Natural killer cell (primary cell): ENCODE results near the gene IQGAP3. TPM values are rescaled to one million over a fixed set of nuclear protein-coding genes. Genes with fewer than 3 reads are reported as not detected.

ENCODE experiments used
- ATAC-seq, 3 donors: fragments of 150-1000 bp in 2 of 3; fragments of 200-7000 bp in 1 of 3; cut with Tn5 transposase; 1 replicate in 1 of 3; 2 replicates in 2 of 3; pipeline ENCODE4 v1.10.0; 2021; ENCODE audit warnings: mild to moderate bottlenecking in 2 of 3, moderate library complexity in 2 of 3
- DNase-seq, 2 donors: peaks; one replicate each; pipeline versions ENCODE4 v3.0.0 to v3.0.0-alpha.2; 2013 to 2021; ENCODE audit warnings: mixed read lengths in 1 of 2
- H3K27ac ChIP-seq: one replicate; pipeline ENCODE4 v1.5.1; 2013; ENCODE audit warnings: mild to moderate bottlenecking, low read length
- H3K27me3 ChIP-seq: one replicate; pipeline ENCODE4 v1.6.1; 2013; ENCODE audit warnings: low read length; ENCODE audit not compliant: control insufficient read depth, insufficient read depth
- H3K36me3 ChIP-seq: one replicate; pipeline ENCODE4 v1.6.1; 2013; ENCODE audit warnings: low read length; ENCODE audit not compliant: control insufficient read depth, insufficient read depth
- H3K4me1 ChIP-seq: one replicate; pipeline ENCODE4 v1.6.1; 2013; ENCODE audit warnings: low read length; ENCODE audit not compliant: control insufficient read depth, insufficient read depth
- H3K4me3 ChIP-seq: one replicate; pipeline ENCODE4 v1.5.1; 2013; ENCODE audit warnings: low read length
- H3K9me3 ChIP-seq: one replicate; pipeline ENCODE4 v1.6.1; 2013; ENCODE audit warnings: low read length; ENCODE audit not compliant: control insufficient read depth, insufficient read depth
- H3K27ac Mint-ChIP-seq, 2 donors: one replicate each; pipeline ENCODE4 v1.8.0; 2022; ENCODE audit warnings: mild to moderate bottlenecking in 2 of 2, mixed read lengths in 2 of 2, moderate library complexity in 1 of 2
- H3K27me3 Mint-ChIP-seq, 2 donors: one replicate each; pipeline ENCODE4 v1.8.0; 2022; ENCODE audit warnings: low read depth in 2 of 2, mixed read lengths in 2 of 2
- H3K36me3 Mint-ChIP-seq: one replicate; pipeline ENCODE4 v1.8.0; 2022; ENCODE audit warnings: mixed read lengths
- H3K4me1 Mint-ChIP-seq, 2 donors: one replicate each; pipeline ENCODE4 v1.8.0; 2022; ENCODE audit warnings: mixed read lengths in 2 of 2
- H3K4me3 Mint-ChIP-seq: one replicate; pipeline ENCODE4 v1.8.0; 2022; ENCODE audit warnings: mild to moderate bottlenecking, moderate library complexity, mixed read lengths
- H3K9me3 Mint-ChIP-seq, 2 donors: one replicate each; pipeline ENCODE4 v1.8.0; 2022; ENCODE audit warnings: mixed read lengths in 2 of 2
- WGBS: methylation state at CpG from one replicate; pipeline ENCODE4 v1.1.7; 2013; ENCODE audit warnings: missing lambda C conversion rate; ENCODE audit not compliant: insufficient coverage; 5-methylcytosine and 5-hydroxymethylcytosine counted together
- intact Hi-C: fragments of 100-400 bp; cut with micrococcal nuclease; formaldehyde crosslinking; loops from one replicate; pipeline ENCODE4 v1.14.2; 2022
- total RNA-seq, 4 donors: library from RNA; stranded (reverse); fragments of 120-200 nt in 1 of 4; gene quantifications; one replicate each; pipeline versions ENCODE4 v1.2.3 to v1.2.4, GENCODE V29; 2013 to 2022
- TF ChIP-seq, protein P1 (sequence below): fragments of 200-600 bp; IDR thresholded peaks from one replicate; pipeline ENCODE4 v1.8.0; 2022; ENCODE audit warnings: antibody characterized with exemption

Gene IQGAP3
- total RNA-seq, 3 donors from 2014 or later (not counting 1 experiment from before 2014, with no cell fraction given), result 0.08 to 0.21 (median 0.14) TPM

DNA sequence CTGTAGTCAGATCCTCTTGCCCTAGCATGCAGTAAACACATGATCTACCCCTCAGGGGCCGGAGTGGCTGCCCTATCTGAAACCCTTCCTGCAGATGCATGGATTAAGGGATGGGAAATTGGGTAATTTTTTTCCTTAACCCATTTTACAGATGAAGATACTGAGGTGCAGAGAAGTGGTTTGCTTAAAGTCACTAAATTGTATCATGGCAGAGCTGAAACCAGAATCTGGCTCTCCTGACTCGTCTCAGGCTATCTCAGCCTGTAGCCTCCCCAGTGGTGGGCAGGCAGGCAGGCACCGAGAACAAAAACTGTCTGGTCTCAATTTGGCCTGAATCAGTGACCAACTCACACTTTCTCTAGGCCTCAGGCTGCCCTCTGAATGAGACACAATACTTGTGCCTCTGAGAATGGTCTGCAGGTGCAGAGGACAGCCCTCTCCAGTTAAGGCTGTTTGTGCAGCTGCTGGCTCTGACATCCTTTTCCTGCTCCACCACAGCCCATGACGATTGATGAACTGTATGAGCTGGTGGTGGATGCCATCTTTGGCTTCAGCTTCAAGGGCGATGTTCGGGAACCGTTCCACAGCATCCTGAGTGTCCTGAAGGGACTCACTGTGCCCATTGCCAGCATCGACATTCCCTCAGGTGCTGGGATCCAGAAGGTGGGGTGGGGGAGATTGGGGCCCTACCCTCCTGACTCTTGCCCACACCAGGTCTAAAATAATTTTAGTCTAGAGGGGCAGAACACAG, 20.7 kb upstream of the IQGAP3 start:
- WGBS, result 96% methylated on average over 6 of the region's 8 CpGs

DNA sequence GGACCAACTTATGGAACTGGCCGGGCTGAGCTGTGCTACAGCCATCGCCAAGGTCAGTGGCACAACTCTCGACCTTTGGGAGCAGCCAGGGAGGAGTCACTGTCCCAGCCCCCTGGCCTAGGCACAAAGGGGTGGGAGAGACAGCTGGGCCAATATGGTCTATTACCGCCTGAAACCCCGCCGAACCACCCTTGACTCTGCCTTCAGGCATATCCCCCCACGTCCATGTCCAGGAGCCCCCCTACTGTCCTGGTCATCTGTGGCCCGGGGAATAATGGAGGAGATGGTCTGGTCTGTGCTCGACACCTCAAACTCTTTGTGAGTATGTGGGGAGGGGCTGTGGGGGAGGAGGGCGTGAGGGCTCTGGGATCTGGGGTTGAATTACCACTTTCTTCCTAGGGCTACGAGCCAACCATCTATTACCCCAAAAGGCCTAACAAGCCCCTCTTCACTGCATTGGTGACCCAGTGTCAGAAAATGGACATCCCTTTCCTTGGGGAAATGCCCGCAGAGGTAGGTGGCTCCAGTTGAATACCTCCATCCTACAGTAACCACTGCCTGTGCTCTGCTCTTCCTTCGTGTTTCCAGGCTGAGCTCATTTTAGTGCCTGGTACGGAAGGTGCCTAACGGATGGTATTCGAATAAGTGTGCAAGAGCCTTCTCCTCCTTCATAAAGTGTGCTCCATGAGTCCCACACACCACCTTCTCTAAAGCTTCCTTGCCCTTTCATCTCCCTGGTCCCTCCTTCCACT, 20.0 kb upstream of the IQGAP3 start:
- TF ChIP-seq, protein P1, sequence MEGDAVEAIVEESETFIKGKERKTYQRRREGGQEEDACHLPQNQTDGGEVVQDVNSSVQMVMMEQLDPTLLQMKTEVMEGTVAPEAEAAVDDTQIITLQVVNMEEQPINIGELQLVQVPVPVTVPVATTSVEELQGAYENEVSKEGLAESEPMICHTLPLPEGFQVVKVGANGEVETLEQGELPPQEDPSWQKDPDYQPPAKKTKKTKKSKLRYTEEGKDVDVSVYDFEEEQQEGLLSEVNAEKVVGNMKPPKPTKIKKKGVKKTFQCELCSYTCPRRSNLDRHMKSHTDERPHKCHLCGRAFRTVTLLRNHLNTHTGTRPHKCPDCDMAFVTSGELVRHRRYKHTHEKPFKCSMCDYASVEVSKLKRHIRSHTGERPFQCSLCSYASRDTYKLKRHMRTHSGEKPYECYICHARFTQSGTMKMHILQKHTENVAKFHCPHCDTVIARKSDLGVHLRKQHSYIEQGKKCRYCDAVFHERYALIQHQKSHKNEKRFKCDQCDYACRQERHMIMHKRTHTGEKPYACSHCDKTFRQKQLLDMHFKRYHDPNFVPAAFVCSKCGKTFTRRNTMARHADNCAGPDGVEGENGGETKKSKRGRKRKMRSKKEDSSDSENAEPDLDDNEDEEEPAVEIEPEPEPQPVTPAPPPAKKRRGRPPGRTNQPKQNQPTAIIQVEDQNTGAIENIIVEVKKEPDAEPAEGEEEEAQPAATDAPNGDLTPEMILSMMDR, result no peak
- Mint-ChIP-seq H3K27me3 (no peaks in the 10 kb centered on the region), H3K36me3 (no peaks in the 10 kb centered on the region), H3K9me3 (no peaks in the 10 kb centered on the region), H3K4me1 (peaks cover 14 to 20% of the 10 kb centered on the region in 2 donors), H3K4me3 (peak overlapping the region; percentile 85), H3K27ac (peak overlapping the region; percentile 82 to 87)
- no peaks in the 10 kb centered on the region for H3K9me3 ChIP-seq
- H3K36me3 ChIP-seq, result peaks cover 10% of the 10 kb centered on the region
- intact Hi-C loops, result no loop called here
- H3K27me3 ChIP-seq, result no peaks in the 10 kb centered on the region
- no peak for ATAC-seq
- peak overlapping the region; percentile 59 for H3K27ac ChIP-seq
- peak overlapping the region; percentile 57 for H3K4me3 ChIP-seq
- 64% methylated on average over 11 of the region's 16 CpGs for WGBS
- peaks cover 16% of the 10 kb centered on the region for H3K4me1 ChIP-seq
- no peak for DNase-seq

More for the DNA sequence above, 20.7 kb upstream of the IQGAP3 start:
- Histone ChIP-seq H3K27me3 (no peaks in the 10 kb centered on the region), H3K36me3 (peaks cover 17% of the 10 kb centered on the region), H3K4me3 (no peak overlapping the region), H3K9me3 (no peaks in the 10 kb centered on the region), H3K27ac (no peak overlapping the region), H3K4me1 (peaks cover 16% of the 10 kb centered on the region)
- DNase-seq, result no peak
- ATAC-seq, result no peak
- Mint-ChIP-seq H3K27ac (peak overlapping the region in 1 of 2 donors; percentile 58), H3K9me3 (no peaks in the 10 kb centered on the region), H3K4me3 (peak overlapping the region; percentile 85), H3K4me1 (peaks cover 14 to 20% of the 10 kb centered on the region in 2 donors), H3K36me3 (no peaks in the 10 kb centered on the region), H3K27me3 (no peaks in the 10 kb centered on the region)
- TF ChIP-seq, protein P1, result no peak
- intact Hi-C loops, result no loop called here

DNA sequence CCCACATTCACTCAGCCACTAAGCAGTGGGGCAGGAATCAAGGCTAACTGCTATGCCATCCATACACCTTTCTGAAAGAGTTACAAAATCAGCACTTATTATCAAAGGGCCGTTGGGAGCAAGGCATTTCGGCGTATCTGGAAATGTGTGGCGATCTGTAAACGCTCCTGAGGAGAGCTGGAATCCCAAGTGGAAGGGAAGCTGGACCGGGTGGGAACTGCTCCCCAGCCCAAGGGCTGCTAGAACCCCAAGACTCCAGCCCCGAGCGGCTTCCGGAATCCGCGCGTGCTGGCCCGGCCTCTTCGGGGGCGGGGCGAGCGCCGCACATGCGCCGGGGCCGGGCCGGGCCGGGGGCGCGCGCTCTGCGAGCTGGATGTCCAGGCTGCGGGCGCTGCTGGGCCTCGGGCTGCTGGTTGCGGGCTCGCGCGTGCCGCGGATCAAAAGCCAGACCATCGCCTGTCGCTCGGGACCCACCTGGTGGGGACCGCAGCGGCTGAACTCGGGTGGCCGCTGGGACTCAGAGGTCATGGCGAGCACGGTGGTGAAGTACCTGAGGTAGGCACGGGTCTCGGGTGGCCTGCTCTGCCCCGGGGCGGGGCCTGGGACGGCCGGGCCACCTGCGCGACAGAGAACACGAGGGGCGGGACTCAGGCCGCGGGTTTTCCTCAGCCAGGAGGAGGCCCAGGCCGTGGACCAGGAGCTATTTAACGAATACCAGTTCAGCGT, 19.2 kb upstream of the IQGAP3 start, which contains the start of gene NAXE:
TSS of gene NAXE (plus strand) at position 345 of the 726 bp plus-strand sequence. CDS start at position 374, 29 bp downstream.
- Histone ChIP-seq H3K4me3 (peak within 1 kb of the TSS; percentile 57), H3K27me3 (no peaks in the 10 kb centered on the region), H3K27ac (peak within 1 kb of the TSS; percentile 71), H3K9me3 (no peaks in the 10 kb centered on the region), H3K36me3 (peaks cover 7% of the 10 kb centered on the region), H3K4me1 (peaks cover 16% of the 10 kb centered on the region)
- peak; percentile 95 to 98 (median 97) for ATAC-seq
- Mint-ChIP-seq H3K9me3 (no peaks in the 10 kb centered on the region), H3K27ac (peak within 1 kb of the TSS; percentile 82 to 87), H3K36me3 (no peaks in the 10 kb centered on the region), H3K4me3 (peak within 1 kb of the TSS; percentile 85), H3K4me1 (peaks cover 14 to 20% of the 10 kb centered on the region in 2 donors), H3K27me3 (no peaks in the 10 kb centered on the region)
- peak; percentile 71 to 85 for DNase-seq
- TF ChIP-seq, protein P1, result no peak
- intact Hi-C loops, result loop anchor here (1.0 kb wide), 1 partner anchor 10 kb away; the partner anchor contains the start of gene GPATCH4
- under 1% methylated on average over 60 of the region's 60 CpGs for WGBS
